Placental epithelial cell (primary cell): ENCODE results near the gene SPEM2. TPM values are rescaled to one million over a fixed set of nuclear protein-coding genes. Genes with fewer than 3 reads are reported as not detected.

ENCODE experiments used
- total RNA-seq: library from RNA; depleted of rRNA; stranded (reverse); fragments of >200 nt; gene quantifications from 2 replicates; pipeline ENCODE4 v1.2.3, GENCODE V29; 2012

SPEM2 gene
- not detected in 2 replicates for total RNA-seq

DNA sequence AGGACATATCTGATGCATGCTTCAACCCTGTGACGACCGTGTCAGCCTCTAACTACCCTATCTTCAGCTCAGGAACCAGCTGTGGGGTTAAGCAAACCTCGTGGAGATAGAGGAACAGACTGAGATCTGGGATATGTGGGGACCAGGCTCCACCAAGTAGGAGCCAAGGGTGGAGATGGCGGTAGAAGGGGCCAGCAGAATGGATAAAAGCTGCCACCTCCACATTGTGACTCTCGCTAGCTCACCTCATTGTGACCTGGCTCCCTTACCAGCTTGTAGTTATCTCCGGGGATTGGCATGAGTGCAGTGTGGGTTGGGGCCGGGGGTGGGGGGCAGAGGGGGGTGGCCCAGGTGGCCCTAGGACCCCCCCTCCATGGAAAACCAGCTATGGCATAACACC is at the start of gene SPEM2:
Gene SPEM2, plus strand, starts transcription at position 301 of the 400 bp plus-strand sequence. Its CDS starts 73 bp downstream, at position 374.

DNA sequence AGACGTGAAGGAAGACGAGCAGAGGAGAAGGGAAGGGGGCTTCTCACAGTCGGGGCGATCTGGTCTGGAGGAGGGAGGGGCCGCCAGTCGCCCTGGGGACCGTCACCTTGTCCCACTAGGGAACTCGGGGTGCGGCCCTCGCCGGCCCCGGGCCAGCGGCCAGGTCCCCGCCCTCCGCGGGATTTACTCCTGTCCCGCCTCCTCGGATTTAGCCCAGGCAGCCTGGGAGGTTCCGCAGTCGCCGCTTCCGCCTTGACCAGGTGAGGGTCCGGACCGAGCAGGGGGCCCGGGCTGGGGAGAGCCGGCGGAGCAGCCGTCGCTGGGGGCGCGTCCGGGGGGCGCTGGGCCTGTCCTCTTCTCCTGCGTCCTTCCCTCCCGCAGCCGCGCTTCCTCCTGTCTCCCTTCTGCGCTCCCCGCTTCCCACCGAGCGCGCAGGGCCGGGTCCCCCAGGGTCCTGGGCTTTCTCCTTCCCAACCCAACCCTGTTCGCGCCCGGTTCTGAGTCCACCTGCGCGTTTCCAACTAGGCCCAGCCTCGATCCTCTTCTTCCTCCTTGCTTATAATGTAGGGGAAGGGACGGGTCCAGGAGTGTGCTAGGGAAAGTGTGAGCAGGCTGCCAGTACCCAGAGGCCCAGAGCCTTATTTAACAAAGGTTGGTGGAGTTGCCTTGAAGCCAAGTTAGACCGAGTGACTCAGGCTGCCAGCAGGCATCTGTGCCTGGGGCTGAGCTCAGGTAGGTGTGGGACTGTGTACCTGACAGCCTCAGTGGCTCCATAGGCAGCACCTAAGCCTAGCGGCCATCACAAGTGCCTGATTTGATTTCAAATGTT is 44.3 kb upstream of the SPEM2 start, which contains the start of gene TNK1:
Gene TNK1, plus strand, starts transcription at position 235 of the 829 bp plus-strand sequence. CDS start 1,838 bp downstream, outside the sequence.

DNA sequence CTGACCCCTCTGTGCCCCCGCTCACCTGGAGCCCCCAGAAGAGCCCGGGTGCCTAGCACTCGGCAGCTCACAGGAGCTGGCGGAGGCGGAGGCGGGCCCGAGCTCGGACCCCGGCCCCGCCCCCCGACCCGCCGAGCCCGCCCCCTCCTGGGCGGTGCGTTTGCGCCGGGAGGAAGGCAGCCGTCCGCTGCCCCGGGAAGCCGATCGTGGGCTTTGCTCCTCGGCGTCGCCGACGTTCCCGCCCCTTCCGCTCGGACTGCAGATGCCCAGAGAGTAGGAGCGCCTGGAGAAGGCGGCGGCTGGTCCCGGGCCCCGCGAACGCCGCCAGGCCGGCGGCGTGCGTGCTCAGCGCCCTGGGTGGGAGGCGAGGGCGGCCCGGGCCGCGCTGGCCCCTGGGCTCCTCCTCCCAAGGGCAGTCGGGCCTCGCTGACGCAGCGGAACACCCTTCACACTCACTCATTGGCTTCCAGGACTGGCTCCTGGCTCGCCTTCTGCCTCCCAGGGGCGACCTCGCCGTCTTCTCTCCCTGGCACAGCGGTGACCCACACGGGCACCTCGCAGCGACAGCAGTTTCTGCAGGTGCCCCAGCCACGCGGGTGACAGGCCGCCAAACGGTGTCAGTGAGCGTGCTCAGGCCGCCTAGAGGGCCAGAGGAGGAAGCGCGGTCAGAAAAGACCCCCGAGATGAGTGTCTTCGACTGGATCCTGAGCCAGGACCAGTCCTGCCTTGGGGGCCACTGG is 30.8 kb upstream of the SPEM2 start, which contains the start of gene PLSCR3:
Gene PLSCR3, minus strand, starts transcription at position 74 of the 740 bp plus-strand sequence. CDS start 415 bp downstream, outside the sequence.

DNA sequence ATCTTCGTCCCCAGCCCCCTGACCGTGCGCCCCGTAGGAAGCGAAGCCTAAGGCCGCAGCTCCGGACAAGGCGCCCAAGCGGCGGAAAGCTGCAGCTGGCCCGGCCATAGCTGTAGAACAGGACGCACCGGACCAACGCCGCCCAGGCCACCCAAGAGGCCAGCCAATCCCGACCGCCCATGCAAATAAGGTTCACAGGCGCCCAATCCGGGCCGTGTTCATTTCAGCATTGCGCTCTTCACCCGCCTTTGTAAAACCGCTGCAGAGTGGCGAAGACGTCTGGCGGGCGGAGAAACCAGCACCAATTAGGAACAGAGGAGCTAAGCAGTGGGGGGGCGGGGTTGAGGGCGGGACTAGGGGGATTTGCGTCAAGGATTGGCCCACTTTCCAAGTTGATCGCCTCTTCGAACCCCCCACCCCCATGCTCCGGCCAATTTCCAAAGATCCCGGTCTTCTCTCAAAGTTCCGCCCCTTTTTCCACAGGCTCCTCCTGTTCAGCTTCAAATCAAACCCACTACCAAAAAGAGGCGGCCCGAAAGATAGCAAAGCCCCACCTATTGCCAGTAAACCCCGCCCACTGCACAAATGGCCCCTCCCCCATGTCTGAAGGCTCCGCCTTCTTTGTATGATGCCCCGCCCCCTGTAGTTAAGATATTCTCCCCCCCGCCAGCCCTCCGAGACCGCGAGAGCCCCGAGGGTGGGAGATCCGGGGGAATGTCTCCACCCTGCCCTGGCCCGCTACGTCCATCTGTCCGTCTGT is 21.3 kb upstream of the SPEM2 start, which contains the start of gene TMEM256:
Gene TMEM256, minus strand, starts transcription at position 121 of the 760 bp plus-strand sequence. Its CDS starts 13 bp downstream, at position 108.

DNA sequence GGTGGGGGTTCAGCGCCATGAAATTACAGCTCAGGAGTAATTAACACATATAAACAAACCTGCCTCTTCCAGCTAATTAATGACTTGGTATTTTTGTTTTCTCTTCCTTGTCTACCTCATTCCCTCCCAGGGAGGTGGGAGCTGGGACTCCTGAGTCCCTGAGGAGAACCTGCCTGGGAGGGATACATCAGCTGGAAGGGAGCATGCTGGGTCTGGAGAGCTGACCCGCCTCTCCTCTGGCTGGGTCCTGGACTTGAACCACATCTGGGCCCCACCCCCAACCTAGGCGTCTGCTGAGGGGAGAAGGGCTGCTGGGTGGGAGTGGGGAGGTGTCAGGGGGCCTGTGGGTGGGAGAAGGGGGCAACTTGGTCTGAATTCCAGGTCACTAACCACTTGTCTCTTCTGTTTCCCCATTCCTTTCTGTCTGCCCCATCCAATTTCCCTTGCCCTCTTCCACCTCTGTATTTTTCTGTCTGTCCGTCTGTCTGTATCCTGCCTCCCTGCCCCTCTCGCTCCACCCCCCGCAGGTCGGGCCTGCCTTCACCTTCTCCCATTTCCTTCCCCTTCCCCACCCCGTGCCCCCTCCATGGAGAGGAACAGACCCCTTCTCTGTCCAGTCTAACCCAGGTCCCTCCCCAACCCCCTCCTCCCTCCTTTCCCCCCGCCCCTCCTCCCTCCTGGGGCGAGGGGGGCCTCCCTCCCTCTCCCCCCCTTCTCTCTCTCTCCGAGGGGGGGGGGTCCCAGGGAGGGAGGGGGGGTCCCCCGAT is 17.7 kb upstream of the SPEM2 start, which contains the start of gene NLGN2:
Gene NLGN2, plus strand, starts transcription at position 361 of the 767 bp plus-strand sequence. CDS start 411 bp downstream, outside the sequence.

DNA sequence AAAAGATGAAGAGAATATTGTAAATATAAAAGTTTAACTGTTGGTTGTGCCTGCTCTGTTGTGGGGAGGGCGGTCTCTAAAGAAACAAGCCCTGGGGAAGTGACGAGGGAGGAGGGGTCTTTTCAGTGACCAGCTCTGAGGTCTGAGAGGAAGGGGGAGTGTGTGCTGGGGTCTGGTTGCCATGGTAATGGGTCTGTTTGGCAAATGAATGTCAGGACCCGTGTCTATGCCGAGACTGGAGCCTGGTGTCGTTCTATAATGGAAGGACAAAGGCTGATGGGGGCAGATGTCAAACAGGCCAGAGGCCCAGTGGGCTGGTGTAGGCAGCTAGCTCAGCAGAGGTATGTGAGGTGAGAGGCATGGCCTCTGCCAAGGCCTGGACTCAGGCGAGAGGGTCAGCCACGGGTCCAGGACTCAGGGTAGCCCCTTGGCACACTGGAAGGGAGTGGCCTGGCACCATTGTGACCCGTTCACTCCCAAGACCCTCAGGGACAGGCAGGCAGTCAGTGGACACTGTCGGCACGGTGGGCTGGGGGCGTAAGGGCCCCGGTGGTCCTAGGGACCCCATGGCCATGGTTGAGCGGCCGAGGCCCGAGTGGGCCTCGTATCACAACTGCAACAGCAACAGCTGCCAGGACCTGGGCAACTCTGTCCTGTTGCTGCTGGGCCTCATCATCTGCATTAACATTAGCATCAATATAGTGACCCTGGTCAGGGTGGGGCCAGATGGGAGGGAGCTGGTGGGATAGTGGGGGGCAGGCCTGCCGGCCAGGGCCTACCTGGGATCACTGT is 5.4 kb upstream of the SPEM2 start, which contains the start of gene SPEM1:
Gene SPEM1, plus strand, starts transcription at position 506 of the 792 bp plus-strand sequence. Its CDS starts 61 bp downstream, at position 567.

DNA sequence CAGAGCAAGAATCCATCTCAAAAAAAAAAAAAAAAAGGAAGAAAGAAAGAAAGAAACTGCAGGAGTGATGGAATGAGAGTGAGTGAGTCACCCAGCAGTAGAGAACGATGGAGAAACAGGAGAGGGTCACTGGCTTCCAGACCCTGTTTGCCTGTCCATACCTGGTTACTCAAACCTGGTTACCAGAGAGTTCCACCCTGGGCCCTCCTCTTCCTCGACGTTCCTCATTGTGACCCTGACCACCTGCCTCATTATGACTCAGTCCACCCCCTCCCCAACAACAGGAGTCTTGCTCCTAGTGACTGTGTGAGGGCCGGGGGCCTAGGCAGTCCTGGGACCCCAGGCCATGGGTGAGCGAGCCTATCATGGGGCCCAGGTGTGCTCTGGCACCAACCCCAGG is 3.1 kb downstream of the SPEM2 start, which contains the start of gene SPEM3:
Gene SPEM3, plus strand, starts transcription at position 301 of the 400 bp plus-strand sequence. Its CDS starts 46 bp downstream, at position 347.

DNA sequence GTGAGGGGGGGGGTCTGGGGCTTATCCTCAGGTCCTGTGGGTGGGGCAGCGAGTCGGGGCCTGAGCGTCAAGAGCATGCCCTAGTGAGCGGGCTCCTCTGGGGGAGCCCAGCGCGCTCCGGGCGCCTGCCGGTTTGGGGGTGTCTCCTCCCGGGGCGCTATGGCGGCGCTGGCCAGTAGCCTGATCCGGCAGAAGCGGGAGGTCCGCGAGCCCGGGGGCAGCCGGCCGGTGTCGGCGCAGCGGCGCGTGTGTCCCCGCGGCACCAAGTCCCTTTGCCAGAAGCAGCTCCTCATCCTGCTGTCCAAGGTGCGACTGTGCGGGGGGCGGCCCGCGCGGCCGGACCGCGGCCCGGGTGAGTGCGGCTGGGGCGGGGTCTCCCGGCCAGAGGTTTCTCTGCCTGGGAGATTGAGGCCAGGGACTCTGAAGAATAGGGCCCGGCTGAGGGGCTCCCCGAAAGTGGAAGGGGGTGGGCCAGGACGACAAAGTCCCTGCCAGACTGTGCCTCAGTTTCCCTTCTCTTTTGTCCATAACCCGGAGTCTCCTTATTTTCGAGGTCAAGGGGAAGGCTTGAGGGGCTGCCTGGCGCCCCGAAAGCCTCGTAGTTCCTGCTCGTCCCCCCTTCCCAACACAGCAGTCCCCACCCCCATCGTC is 14.2 kb downstream of the SPEM2 start, which contains the start of gene FGF11:
Gene FGF11, plus strand, starts transcription at position 51 of the 651 bp plus-strand sequence. Its CDS starts 109 bp downstream, at position 160.

DNA sequence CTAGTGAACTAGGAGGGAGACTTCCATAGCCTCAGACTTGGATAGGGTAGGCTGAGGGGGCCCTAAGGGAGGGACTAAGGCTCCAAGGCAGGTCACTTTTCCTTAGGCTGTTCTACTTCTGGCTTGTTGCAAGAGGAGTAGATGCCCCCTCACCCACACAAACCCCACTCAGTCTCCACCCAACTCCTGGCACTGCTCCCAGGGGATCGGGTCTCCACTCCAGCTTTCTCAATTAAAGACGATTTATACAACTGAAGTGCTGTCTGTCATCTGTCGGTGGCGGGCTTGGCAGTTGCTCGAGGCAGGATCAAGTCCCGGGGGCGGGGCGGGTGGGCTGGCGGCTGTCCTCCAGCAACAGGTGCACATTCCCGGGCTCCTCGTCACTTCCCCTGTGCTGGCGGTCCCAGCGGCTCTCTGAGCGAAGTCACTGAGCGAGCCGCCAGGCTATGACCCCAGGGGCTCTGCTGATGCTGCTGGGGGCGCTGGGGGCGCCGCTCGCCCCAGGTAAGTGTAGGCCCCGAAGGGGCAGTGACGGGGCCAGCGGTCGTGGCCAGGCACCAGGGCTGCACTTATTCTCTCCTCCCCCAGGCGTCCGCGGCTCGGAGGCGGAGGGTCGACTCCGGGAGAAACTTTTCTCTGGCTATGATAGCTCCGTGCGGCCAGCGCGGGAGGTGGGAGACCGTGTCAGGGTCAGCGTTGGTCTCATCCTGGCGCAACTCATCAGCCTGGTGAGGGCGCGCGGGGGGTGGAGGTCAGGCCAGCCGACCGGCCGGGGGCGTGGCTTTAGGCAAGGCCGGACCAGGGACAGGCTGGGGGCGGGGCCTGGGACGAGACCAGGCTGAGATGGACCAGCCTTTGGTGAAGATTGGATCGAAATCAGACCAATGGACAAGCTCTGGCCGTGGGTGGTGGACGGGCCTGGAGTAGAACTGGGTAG is 19.5 kb downstream of the SPEM2 start, which contains the start of gene CHRNB1:
Gene CHRNB1, plus strand, starts transcription at position 380 of the 937 bp plus-strand sequence. Its CDS starts 67 bp downstream, at position 447.

Other genes with a start within 250 kb of the SPEM2 start
- gene ASGR1, start 246.2 kb upstream of the SPEM2 start, total RNA-seq: 0.79 TPM in 1 of 2 replicates, not detected in the other
- gene DLG4, start 205.8 kb upstream of the SPEM2 start, total RNA-seq: 2.5 and 11.8 TPM in 2 replicates
- gene ACADVL, start 205.7 kb upstream of the SPEM2 start, total RNA-seq: 304 and 499 TPM in 2 replicates
- 82.5 and 91.1 TPM in 2 replicates for gene DVL2, start 191.1 kb upstream of the SPEM2 start, total RNA-seq
- 43.6 and 47.1 TPM in 2 replicates for gene PHF23, start 186.2 kb upstream of the SPEM2 start, total RNA-seq
- gene GABARAP, start 183.2 kb upstream of the SPEM2 start, total RNA-seq: 155 and 349 TPM in 2 replicates
- 28.7 and 34.3 TPM in 2 replicates for gene CTDNEP1, start 173.9 kb upstream of the SPEM2 start, total RNA-seq
- 31.0 and 42.6 TPM in 2 replicates for gene ELP5, start 173.4 kb upstream of the SPEM2 start, total RNA-seq
- 3.9 and 15.2 TPM in 2 replicates for gene CLDN7, start 163.1 kb upstream of the SPEM2 start, total RNA-seq
- gene SLC2A4, start 143.9 kb upstream of the SPEM2 start, total RNA-seq: not detected in 2 replicates
- under 0.01 and 0.11 TPM in 2 replicates for gene YBX2, start 131.0 kb upstream of the SPEM2 start, total RNA-seq
- 237 and 847 TPM in 2 replicates for gene EIF5A, start 118.0 kb upstream of the SPEM2 start, total RNA-seq
- 43.2 and 91.3 TPM in 2 replicates for gene GPS2, start 110.3 kb upstream of the SPEM2 start, total RNA-seq
- gene NEURL4, start 96.3 kb upstream of the SPEM2 start, total RNA-seq: 18.9 and 25.1 TPM in 2 replicates
- gene ACAP1, start 89.1 kb upstream of the SPEM2 start, total RNA-seq: under 0.01 and 0.33 TPM in 2 replicates
- gene KCTD11, start 73.5 kb upstream of the SPEM2 start, total RNA-seq: 9.4 and 12.6 TPM in 2 replicates
- not detected in 2 replicates for gene TMEM95, start 70.5 kb upstream of the SPEM2 start, total RNA-seq
- gene TNK1, start 44.5 kb upstream of the SPEM2 start, total RNA-seq: 14.1 and 27.5 TPM in 2 replicates
- 51.8 and 64.1 TPM in 2 replicates for gene PLSCR3, start 31.1 kb upstream of the SPEM2 start, total RNA-seq
- gene TMEM256, start 21.5 kb upstream of the SPEM2 start, total RNA-seq: 83.7 and 304 TPM in 2 replicates
- 4.9 and 9.8 TPM in 2 replicates for gene NLGN2, start 17.8 kb upstream of the SPEM2 start, total RNA-seq
- gene SPEM1, start 5.3 kb upstream of the SPEM2 start, total RNA-seq: not detected in 2 replicates
- not detected in 2 replicates for gene SPEM3, start 3.2 kb downstream of the SPEM2 start, total RNA-seq
- gene TMEM102, start 9.8 kb downstream of the SPEM2 start, total RNA-seq: 8.6 and 16.8 TPM in 2 replicates
- 2.1 and 3.9 TPM in 2 replicates for gene FGF11, start 13.9 kb downstream of the SPEM2 start, total RNA-seq
- gene CHRNB1, start 19.4 kb downstream of the SPEM2 start, total RNA-seq: 5.7 and 13.0 TPM in 2 replicates
- 33.9 and 36.1 TPM in 2 replicates for gene ZBTB4, start 54.0 kb downstream of the SPEM2 start, total RNA-seq
- gene SLC35G6, start 55.8 kb downstream of the SPEM2 start, total RNA-seq: not detected in 2 replicates
- 106 and 112 TPM in 2 replicates for gene POLR2A, start 58.8 kb downstream of the SPEM2 start, total RNA-seq
- 3.4 and 3.5 TPM in 2 replicates for gene TNFSF12, start 123.4 kb downstream of the SPEM2 start, total RNA-seq
- gene TNFSF13, start 133.1 kb downstream of the SPEM2 start, total RNA-seq: 1.4 and 1.6 TPM in 2 replicates
- 40.0 and 67.6 TPM in 2 replicates for gene SENP3, start 136.3 kb downstream of the SPEM2 start, total RNA-seq
- 2.4 and 3.3 TPM in 2 replicates for gene CD68, start 154.0 kb downstream of the SPEM2 start, total RNA-seq
- gene MPDU1, start 158.2 kb downstream of the SPEM2 start, total RNA-seq: 58.5 and 227 TPM in 2 replicates
- 9.0 and 14.5 TPM in 2 replicates for gene SOX15, start 164.5 kb downstream of the SPEM2 start, total RNA-seq
- 36.1 TPM in 2 replicates for gene FXR2, start 189.3 kb downstream of the SPEM2 start, total RNA-seq
- 16.7 and 38.1 TPM in 2 replicates for gene SAT2, start 202.2 kb downstream of the SPEM2 start, total RNA-seq
- 0.87 and 2.4 TPM in 2 replicates for gene SHBG, start 204.5 kb downstream of the SPEM2 start, total RNA-seq
- gene ATP1B2, start 225.3 kb downstream of the SPEM2 start, total RNA-seq: not detected in 2 replicates